GM12892 (cell line): Measurements from ENCODE around the gene TMEM143.

Experiments used
- POLR2A ChIP-seq: IDR thresholded peaks from 2 replicates; pipeline ENCODE4 v1.6.1; 2011; ENCODE audit warnings: low read depth, low read length, control low read depth
- POLR2AphosphoS5 ChIP-seq: IDR thresholded peaks from 2 replicates; pipeline ENCODE4 v1.6.1; 2011; ENCODE audit warnings: low read depth, low read length, control low read depth

- no peak for TF ChIP-seq POLR2AphosphoS5
- no peak; the same call in 1 of the 2 replicates for TF ChIP-seq POLR2A
Measured at GRCh38 chr19:48390188-48391099, 26.7 kb upstream of the TMEM143 start.
